ENCODE results near the gene THEMIS. TPM values are rescaled to one million over a fixed set of nuclear protein-coding genes. Genes with fewer than 3 reads are reported as not detected.

The THEMIS gene
- total and polyA plus RNA-seq, 2 of the 4 experiments (the other 2 are of a cell fraction): not detected

DNA sequence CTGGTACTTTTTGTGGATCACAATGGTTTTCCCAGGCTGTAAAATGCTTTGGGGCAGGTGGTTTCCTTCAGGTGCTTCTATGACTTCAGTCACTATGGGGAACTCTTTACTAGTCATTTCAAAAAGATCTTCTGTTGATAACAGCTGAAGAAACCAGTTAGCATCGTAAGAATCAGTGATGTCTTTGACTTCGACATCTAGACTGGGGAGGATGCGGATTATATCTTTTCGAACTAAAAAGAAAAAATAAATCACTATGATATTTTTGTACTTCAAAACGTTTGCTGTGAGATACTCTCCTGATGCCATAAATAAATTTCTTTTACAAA is 87.2 kb downstream of the THEMIS start:
- H3K9ac ChIP-seq (ENCODE audit: low read depth, low read length): no peak overlapping the region
- H2AK9ac ChIP-seq (replicated peaks; ENCODE audit: low read depth, low read length, poor library complexity): no peak overlapping the region
- no peaks in the 10 kb centered on the region for H3K79me1 ChIP-seq (ENCODE audit: low read depth in 1 of 2, low read length in 2 of 2)
- H3K4me3 ChIP-seq (ENCODE audit: insufficient read depth, low read depth, low read length): no peak overlapping the region
- no peak overlapping the region for H3K4me2 ChIP-seq (ENCODE audit: low read depth, low read length)
- ChIA-PET POLR2A (ENCODE audit: unreplicated experiment) (no interaction called here), CTCF (interaction anchor here (1.0 kb wide), 1 partner anchor 10 kb away, joined by 3 read pairs; no protein-coding TSS in a partner anchor)
- no peak overlapping the region for H2AFZ ChIP-seq (replicated peaks; ENCODE audit: low read length, poor library complexity)
- H3K18ac ChIP-seq (ENCODE audit: low read depth, low read length): no peak overlapping the region
- intact Hi-C loops (cut with micrococcal nuclease) (no loop called here), dilution Hi-C loops (cut with HindIII; ENCODE audit: low sequenced_read_pairs, unreplicated experiment) (no loop called here), in situ Hi-C loops (cut with MboI; ENCODE audit: low sequenced_read_pairs) (no loop called here)
- BruUV-seq (replicated peaks): no TSS peak
- no peaks in the 10 kb centered on the region for H4K20me1 ChIP-seq (ENCODE audit: insufficient read depth, low read length)
- no CpG with 5 or more reads among the region's 5 CpGs for WGBS, 2 experiments (ENCODE audit: extremely low coverage in 2 of 2, insufficient read length in 1 of 2)
- H3K27ac ChIP-seq (ENCODE audit: insufficient read depth, low read length): no peak overlapping the region
- H3K56ac ChIP-seq (ENCODE audit: extremely low read depth, insufficient read depth, low read length): no peak overlapping the region
- H2AK5ac ChIP-seq (ENCODE audit: low read depth, low read length): no peak overlapping the region
- H3K9me3 ChIP-seq (ENCODE audit: control insufficient read depth, insufficient read depth, low read length): no peaks in the 10 kb centered on the region
- no peak overlapping the region for H2BK15ac ChIP-seq (ENCODE audit: low read depth, low read length)
- no peak overlapping the region for H4K8ac ChIP-seq (ENCODE audit: low read depth in 2 of 2, low read length in 2 of 2)
- H2BK20ac ChIP-seq (ENCODE audit: low read depth, low read length): no peak overlapping the region
- ATAC-seq (ENCODE audit: low read depth): no peak
- H3K27me3 ChIP-seq (ENCODE audit: control insufficient read depth, insufficient read depth, low read length): peaks cover 12% of the 10 kb centered on the region
- no peak for DNase-seq
- H3K4me1 ChIP-seq (ENCODE audit: control insufficient read depth, insufficient read depth, low read length): no peaks in the 10 kb centered on the region
- no peak overlapping the region for H4K5ac ChIP-seq (ENCODE audit: low read depth, low read length)
- no peak overlapping the region for H2BK120ac ChIP-seq (ENCODE audit: low read depth, low read length)
- no peak overlapping the region for H3K23ac ChIP-seq (ENCODE audit: low read depth, low read length)
- no peak overlapping the region for H3K14ac ChIP-seq (replicated peaks; ENCODE audit: low read depth, low read length)
- H4K91ac ChIP-seq (ENCODE audit: insufficient read depth, low read depth, low read length): no peak overlapping the region
- no peak overlapping the region for H2BK5ac ChIP-seq (ENCODE audit: low read depth, low read length, poor library complexity, severe bottlenecking)
- no peaks in the 10 kb centered on the region for H3K36me3 ChIP-seq (ENCODE audit: control insufficient read depth, insufficient read depth, low read length)
- TF ChIP-seq BHLHE40 (IDR thresholded peaks at IDR 0.05; ENCODE audit: low read depth, low read length) (no peak), MAFK (IDR thresholded peaks at IDR 0.05; ENCODE audit: low read depth, low read length) (no peak), RCOR1 (IDR thresholded peaks at IDR 0.05; ENCODE audit: insufficient replicate concordance, low read length) (no peak), MXI1 (IDR thresholded peaks at IDR 0.05; ENCODE audit: borderline replicate concordance, low read depth, low read length) (no peak), MAZ (IDR thresholded peaks at IDR 0.05; ENCODE audit: borderline replicate concordance, low read depth, low read length) (no peak), SMC3 (IDR thresholded peaks at IDR 0.05; ENCODE audit: low read depth, low read length) (no peak), CEBPB (IDR thresholded peaks at IDR 0.05; ENCODE audit: low read depth, low read length) (no peak), FOS (IDR thresholded peaks at IDR 0.05; ENCODE audit: low read depth, low read length) (no peak), CHD1 (IDR thresholded peaks at IDR 0.05; ENCODE audit: low read depth, low read length) (no peak), POLR2A (IDR thresholded peaks at IDR 0.05; ENCODE audit: low read depth, low read length) (no peak), RAD21 (IDR thresholded peaks at IDR 0.05; ENCODE audit: low read length) (no peak), NFE2L2 (IDR thresholded peaks at IDR 0.05; ENCODE audit: low read depth, low read length) (no peak), RFX5 (IDR thresholded peaks at IDR 0.05; ENCODE audit: low read depth, low read length) (no peak)
- TF ChIP-seq, protein P1, sequence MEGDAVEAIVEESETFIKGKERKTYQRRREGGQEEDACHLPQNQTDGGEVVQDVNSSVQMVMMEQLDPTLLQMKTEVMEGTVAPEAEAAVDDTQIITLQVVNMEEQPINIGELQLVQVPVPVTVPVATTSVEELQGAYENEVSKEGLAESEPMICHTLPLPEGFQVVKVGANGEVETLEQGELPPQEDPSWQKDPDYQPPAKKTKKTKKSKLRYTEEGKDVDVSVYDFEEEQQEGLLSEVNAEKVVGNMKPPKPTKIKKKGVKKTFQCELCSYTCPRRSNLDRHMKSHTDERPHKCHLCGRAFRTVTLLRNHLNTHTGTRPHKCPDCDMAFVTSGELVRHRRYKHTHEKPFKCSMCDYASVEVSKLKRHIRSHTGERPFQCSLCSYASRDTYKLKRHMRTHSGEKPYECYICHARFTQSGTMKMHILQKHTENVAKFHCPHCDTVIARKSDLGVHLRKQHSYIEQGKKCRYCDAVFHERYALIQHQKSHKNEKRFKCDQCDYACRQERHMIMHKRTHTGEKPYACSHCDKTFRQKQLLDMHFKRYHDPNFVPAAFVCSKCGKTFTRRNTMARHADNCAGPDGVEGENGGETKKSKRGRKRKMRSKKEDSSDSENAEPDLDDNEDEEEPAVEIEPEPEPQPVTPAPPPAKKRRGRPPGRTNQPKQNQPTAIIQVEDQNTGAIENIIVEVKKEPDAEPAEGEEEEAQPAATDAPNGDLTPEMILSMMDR (conservative IDR thresholded peaks at IDR 0.05; ENCODE audit: low read depth, low read length): no peak
- TF ChIP-seq, protein P2, sequence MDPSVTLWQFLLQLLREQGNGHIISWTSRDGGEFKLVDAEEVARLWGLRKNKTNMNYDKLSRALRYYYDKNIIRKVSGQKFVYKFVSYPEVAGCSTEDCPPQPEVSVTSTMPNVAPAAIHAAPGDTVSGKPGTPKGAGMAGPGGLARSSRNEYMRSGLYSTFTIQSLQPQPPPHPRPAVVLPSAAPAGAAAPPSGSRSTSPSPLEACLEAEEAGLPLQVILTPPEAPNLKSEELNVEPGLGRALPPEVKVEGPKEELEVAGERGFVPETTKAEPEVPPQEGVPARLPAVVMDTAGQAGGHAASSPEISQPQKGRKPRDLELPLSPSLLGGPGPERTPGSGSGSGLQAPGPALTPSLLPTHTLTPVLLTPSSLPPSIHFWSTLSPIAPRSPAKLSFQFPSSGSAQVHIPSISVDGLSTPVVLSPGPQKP (IDR thresholded peaks at IDR 0.05; ENCODE audit: borderline replicate concordance, low read depth, low read length): no peak
- TF ChIP-seq, protein P3, sequence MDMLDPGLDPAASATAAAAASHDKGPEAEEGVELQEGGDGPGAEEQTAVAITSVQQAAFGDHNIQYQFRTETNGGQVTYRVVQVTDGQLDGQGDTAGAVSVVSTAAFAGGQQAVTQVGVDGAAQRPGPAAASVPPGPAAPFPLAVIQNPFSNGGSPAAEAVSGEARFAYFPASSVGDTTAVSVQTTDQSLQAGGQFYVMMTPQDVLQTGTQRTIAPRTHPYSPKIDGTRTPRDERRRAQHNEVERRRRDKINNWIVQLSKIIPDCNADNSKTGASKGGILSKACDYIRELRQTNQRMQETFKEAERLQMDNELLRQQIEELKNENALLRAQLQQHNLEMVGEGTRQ (IDR thresholded peaks at IDR 0.05; ENCODE audit: low read depth, low read length): no peak
- H3K9me1 ChIP-seq (ENCODE audit: insufficient read depth, low read length): no peaks in the 10 kb centered on the region
- H3K4ac ChIP-seq (ENCODE audit: low read depth, low read length): no peak overlapping the region

Data from IMR-90 (cell line).